ENCODE data around the gene PROC.
A peak's percentile ranks its signal among the peaks of the same experiment; 100 is the strongest.
"Not testable (repeated sequence)": the region's sequence is repeated elsewhere in the genome, so short reads cannot be mapped to it uniquely, and the experiment has no call there.

PROC gene

GRCh38 chr2:127449898-127450297 lies 31.7 kb downstream of the PROC start:
- DNase-seq (ENCODE audit: low read depth in 1 of 2, low spot score in 1 of 2) = no peak
- no peak for TF ChIP-seq JUND (IDR thresholded peaks at IDR 0.05; ENCODE audit: low read depth)
- in situ Hi-C loops (cut with HindIII; ENCODE audit: low pct_unique_long_range_greater_than_20kb, low sequenced_read_pairs) = no loop called here

DNA sequence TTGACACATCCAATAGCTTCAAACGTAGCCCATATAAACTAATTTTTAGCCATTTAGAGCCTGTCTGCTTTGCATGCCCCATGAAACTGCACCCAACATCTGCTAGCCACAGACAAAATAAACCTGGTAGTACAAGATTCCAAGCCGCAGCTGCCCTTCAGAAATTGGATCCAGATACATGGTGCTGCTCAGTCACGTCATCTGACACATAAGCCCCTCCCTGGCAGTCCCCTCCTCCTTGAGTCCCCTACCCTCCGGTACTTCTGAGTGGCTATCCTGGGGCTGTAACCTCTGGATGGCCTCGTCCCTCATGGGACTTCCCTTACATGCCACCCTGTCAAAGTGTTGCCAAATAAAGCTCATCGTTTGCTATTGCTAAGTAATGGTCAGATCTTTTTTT lies 33.8 kb downstream of the PROC start:
- no peak for DNase-seq (ENCODE audit: low read depth in 1 of 2, low spot score in 1 of 2)
- no peak for TF ChIP-seq JUND (IDR thresholded peaks at IDR 0.05; ENCODE audit: low read depth)
- in situ Hi-C loops (cut with HindIII; ENCODE audit: low pct_unique_long_range_greater_than_20kb, low sequenced_read_pairs) = no loop called here

GRCh38 chr2:127452423-127452822 lies 34.2 kb downstream of the PROC start:
- in situ Hi-C loops (cut with HindIII; ENCODE audit: low pct_unique_long_range_greater_than_20kb, low sequenced_read_pairs) = not testable (repeated sequence)

GRCh38 chr2:127453013-127453391 lies 34.8 kb downstream of the PROC start:
- in situ Hi-C loops (cut with HindIII; ENCODE audit: low pct_unique_long_range_greater_than_20kb, low sequenced_read_pairs) = no loop called here
- TF ChIP-seq JUND (IDR thresholded peaks at IDR 0.05; ENCODE audit: low read depth) = no peak
- DNase-seq (ENCODE audit: low read depth in 1 of 2, low spot score in 1 of 2) = no peak

More at GRCh38 chr2:127452423-127452822, 34.2 kb downstream of the PROC start:
- not testable (repeated sequence) for DNase-seq (ENCODE audit: low read depth in 1 of 2, low spot score in 1 of 2)

- DNase-seq (ENCODE audit: low read depth in 1 of 2, low spot score in 1 of 2) = peak in 1 of 2 experiments; percentile 13
- in situ Hi-C loops (cut with HindIII; ENCODE audit: low pct_unique_long_range_greater_than_20kb, low sequenced_read_pairs) = no loop called here
- no peak for TF ChIP-seq JUND (IDR thresholded peaks at IDR 0.05; ENCODE audit: low read depth)
Measured at GRCh38 chr2:127453392-127454171, 35.4 kb downstream of the PROC start.

GRCh38 chr2:127454595-127455565 lies 36.7 kb downstream of the PROC start:
- DNase-seq (ENCODE audit: low read depth in 1 of 2, low spot score in 1 of 2) = no peak
- TF ChIP-seq JUND (IDR thresholded peaks at IDR 0.05; ENCODE audit: low read depth) = no peak
- in situ Hi-C loops (cut with HindIII; ENCODE audit: low pct_unique_long_range_greater_than_20kb, low sequenced_read_pairs) = no loop called here

DNA sequence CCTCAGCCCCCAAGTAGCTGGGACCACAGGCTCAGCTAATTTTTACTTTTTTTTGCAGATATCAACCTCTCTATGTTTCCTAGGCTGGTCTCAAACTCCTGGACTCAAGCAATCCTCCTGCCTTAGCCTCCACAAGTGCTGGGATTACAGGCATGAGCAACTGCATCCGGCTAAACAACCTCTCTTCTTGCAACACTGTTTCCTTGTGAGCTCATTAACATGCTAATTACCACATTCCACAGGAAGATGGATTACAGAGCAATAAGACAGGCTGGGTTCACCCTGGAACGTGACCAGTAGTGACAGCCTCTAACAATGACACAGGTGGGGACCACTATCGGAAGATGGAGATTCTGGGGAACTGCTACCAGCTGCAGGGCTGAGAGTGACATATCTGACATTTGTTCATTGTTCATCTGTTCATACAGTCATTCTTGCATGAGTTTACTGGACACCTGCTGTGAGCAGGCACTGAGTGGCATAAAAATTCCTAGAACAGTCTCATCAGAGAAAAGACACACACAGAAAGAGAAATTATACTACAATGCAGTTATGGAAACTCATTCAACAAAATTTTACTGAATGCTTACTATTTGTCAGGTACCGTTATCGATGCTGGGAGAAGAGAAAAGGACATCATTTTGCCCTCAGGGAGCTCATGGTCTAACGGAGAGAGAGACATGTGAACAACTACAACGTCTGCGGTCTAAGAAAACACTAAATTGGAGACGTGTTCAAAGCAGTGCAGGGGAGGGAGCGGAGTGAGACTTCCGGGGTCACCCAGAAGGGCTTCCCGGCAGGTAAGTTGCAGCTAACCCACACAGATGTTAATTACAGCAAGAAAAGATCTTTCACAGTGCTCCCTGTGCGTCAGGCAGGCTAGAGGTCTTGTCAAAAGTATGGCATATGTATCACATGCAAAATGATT lies 37.6 kb downstream of the PROC start:
- no peak for TF ChIP-seq JUND (IDR thresholded peaks at IDR 0.05; ENCODE audit: low read depth)
- in situ Hi-C loops (cut with HindIII; ENCODE audit: low pct_unique_long_range_greater_than_20kb, low sequenced_read_pairs) = no loop called here
- no peak for DNase-seq (ENCODE audit: low read depth in 1 of 2, low spot score in 1 of 2)

GRCh38 chr2:127456960-127457359 lies 38.7 kb downstream of the PROC start:
- in situ Hi-C loops (cut with HindIII; ENCODE audit: low pct_unique_long_range_greater_than_20kb, low sequenced_read_pairs) = no loop called here
- no peak for DNase-seq (ENCODE audit: low read depth in 1 of 2, low spot score in 1 of 2)
- no peak for TF ChIP-seq JUND (IDR thresholded peaks at IDR 0.05; ENCODE audit: low read depth)

DNA sequence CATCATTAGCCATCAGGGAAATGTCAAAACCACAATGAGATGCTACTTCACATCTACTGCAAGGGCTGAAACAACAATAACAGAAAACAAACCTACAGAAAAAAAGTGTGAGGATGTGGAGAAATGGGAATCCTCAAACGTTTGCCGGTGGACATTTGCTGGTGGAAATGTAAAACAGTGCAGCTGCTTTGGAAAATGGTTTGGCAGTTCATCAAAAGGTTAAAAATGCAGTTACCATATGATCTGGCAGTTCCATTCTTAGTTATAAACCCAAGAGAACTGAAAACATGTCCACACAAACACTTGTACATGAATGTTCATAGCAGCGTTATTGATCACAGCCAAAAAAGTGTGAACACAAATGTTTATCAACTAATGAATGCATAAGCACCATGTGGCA lies 44.2 kb downstream of the PROC start:
- in situ Hi-C loops (cut with HindIII; ENCODE audit: low pct_unique_long_range_greater_than_20kb, low sequenced_read_pairs) = no loop called here
- no peak for DNase-seq (ENCODE audit: low read depth in 1 of 2, low spot score in 1 of 2)
- no peak for TF ChIP-seq JUND (IDR thresholded peaks at IDR 0.05; ENCODE audit: low read depth)

DNA sequence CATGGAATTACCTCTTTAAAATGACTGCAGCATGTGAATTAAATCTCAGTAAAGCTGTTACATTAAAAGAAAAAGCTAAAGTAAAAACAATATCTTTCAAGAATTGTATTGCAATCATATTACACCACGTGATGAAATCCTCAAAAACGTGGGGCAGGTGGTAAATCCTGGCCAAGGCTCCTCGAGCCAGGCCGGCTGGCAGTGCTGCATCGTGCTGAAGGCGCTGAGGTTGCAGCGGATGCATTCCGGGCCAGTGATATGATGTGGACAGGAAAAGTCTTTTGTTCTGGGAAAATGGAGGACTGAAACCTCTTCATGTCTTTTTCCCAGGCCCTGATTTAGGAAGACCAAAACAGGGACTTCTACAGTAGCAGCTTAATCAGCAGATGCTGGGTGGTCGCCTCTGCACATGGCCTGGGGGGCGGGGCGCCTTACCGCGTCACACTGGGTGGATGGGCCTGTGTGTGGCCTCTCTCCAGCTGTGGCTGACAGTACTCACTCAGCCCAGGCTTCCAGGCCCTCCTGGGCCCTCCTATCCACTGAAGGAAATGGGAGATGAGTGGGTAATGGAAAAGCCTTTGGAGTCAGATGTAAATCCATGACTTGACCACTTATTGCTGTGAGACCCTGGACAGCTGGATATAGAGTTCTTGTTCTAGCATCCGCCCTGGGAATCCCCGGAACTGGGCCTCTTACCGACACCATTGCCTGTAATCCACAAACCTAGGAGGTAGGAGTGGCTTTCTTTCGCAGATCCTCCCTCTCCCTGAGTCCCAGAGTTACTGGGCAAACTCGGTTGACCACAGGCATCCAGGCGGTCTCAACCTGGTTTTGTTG lies 45.1 kb downstream of the PROC start:
- in situ Hi-C loops (cut with HindIII; ENCODE audit: low pct_unique_long_range_greater_than_20kb, low sequenced_read_pairs) = no loop called here
- TF ChIP-seq JUND (IDR thresholded peaks at IDR 0.05; ENCODE audit: low read depth) = no peak
- no peak for DNase-seq (ENCODE audit: low read depth in 1 of 2, low spot score in 1 of 2)

DNA sequence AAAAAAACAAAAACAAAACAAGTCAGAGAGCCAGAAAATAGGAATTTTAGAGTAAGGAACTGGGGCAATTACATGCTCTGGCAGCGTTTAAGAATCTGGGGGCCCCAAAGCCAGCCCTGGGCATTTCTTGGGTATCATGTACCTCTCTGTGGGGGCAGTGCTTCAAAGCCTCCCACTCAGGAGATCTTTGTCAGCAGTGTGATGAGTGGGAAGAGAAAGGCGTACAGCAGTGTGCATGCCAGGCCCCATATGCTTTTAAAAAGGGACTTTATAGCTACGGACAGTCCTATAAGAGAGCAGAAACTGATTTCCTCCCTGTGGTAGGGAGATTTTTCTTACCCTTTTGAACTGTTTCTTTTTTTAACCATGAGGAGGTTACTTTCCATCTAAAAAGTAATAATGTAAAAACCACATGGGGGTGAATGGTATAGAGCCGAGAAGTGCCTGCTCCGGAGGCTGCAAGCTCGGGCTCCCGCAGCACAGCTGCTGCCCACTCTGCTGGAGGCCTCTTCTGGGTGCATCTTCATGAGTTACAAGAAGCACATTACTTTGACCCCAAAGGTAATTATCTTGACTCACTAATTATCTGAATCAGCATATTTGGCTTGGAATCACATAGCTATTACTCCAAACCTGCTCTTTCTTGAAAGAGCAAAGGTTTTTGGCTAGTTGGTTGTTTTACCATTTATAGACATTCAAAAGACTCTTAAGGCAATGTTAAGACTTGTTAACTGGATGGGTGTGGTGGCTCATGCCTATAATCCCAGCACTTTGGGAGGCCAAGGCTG lies 46.4 kb downstream of the PROC start:
- in situ Hi-C loops (cut with HindIII; ENCODE audit: low pct_unique_long_range_greater_than_20kb, low sequenced_read_pairs) = no loop called here
- no peak for DNase-seq (ENCODE audit: low read depth in 1 of 2, low spot score in 1 of 2)
- no peak for TF ChIP-seq JUND (IDR thresholded peaks at IDR 0.05; ENCODE audit: low read depth)

Data from T47D (cell line).